Fibroblast of pulmonary artery (primary cell): ENCODE results near the gene SRBD1.

Experiments used
- DNase-seq: peaks from one replicate; pipeline ENCODE4 v3.0.0-alpha.2; 2010; ENCODE audit warnings: low read depth
- H3K4me3 ChIP-seq: replicated peaks from 2 replicates; pipeline ENCODE4 v1.5.1; 2011; ENCODE audit warnings: low read depth, mild to moderate bottlenecking, control low read depth, low read length, moderate library complexity
- CTCF ChIP-seq: IDR thresholded peaks from 2 replicates; pipeline ENCODE4 v1.5.1; 2011; ENCODE audit warnings: mild to moderate bottlenecking, control low read depth, low read length, inconsistent platforms; ENCODE audit errors: missing control alignments

Gene SRBD1

GRCh38 chr2:45611020-45611859 is at the start of gene SRBD1:
Gene SRBD1 (minus strand): TSS chr2:45611267. CDS start chr2:45605441, 5,826 bp downstream.
- DNase-seq, result peak; percentile 93
- peak within 1 kb of the TSS; percentile 90 for H3K4me3 ChIP-seq
- TF ChIP-seq CTCF, result no peak

- no peak for DNase-seq
- H3K4me3 ChIP-seq, result no peak overlapping the region
- no peak for TF ChIP-seq CTCF
Measured at GRCh38 chr2:45654250-45654649, 43.2 kb upstream of the SRBD1 start.

GRCh38 chr2:45653122-45653913 is 42.3 kb upstream of the SRBD1 start:
- H3K4me3 ChIP-seq, result peak overlapping the region; percentile 84
- TF ChIP-seq CTCF, result no peak
- no peak for DNase-seq

- TF ChIP-seq CTCF, result no peak
- DNase-seq, result peak; percentile 70
- peak overlapping the region; percentile 84 for H3K4me3 ChIP-seq
Measured at GRCh38 chr2:45652090-45653031, 41.3 kb upstream of the SRBD1 start.

- DNase-seq, result no peak
- H3K4me3 ChIP-seq, result peak within 1 kb of the TSS; percentile 84
- TF ChIP-seq CTCF, result no peak
Measured at GRCh38 chr2:45651415-45652089, 40.5 kb upstream of the SRBD1 start, which contains the start of gene PRKCE. Gene PRKCE (plus strand): TSS chr2:45651675.
